Neural progenitor cell (in vitro differentiated cells): Measurements from ENCODE around the gene TRMT44. TPM values are rescaled to one million over a fixed set of nuclear protein-coding genes. Genes with fewer than 3 reads are reported as not detected.
"Not testable (repeated sequence)": the region's sequence is repeated elsewhere in the genome, so short reads cannot be mapped to it uniquely, and the experiment has no call there.

ENCODE experiments used
- DNase-seq: peaks from one replicate; pipeline ENCODE4 v3.0.0-alpha.2; 2016; ENCODE audit warnings: low spot score
- H2AFZ ChIP-seq: fragments of 200-600 bp; sonication (generic); replicated peaks from 2 replicates; pipeline ENCODE4 v1.6.1; 2016; ENCODE audit warnings: antibody characterized with exemption
- H3F3A ChIP-seq: fragments of 200-600 bp; sonication (generic); 2 replicates; pipeline ENCODE4 v1.6.1; 2016; ENCODE audit warnings: antibody characterized with exemption, low read depth
- H3K27ac ChIP-seq: fragments of 200-600 bp; sonication (generic); 2 replicates; pipeline ENCODE4 v1.5.1; 2016; ENCODE audit warnings: mild to moderate bottlenecking
- H3K27me3 ChIP-seq: fragments of 200-600 bp; sonication (generic); 2 replicates; pipeline ENCODE4 v1.6.1; 2016; ENCODE audit warnings: mild to moderate bottlenecking, moderate library complexity
- H3K36me3 ChIP-seq: fragments of 200-600 bp; sonication (generic); 2 replicates; pipeline ENCODE4 v1.5.1; 2016
- H3K4me1 ChIP-seq: fragments of 200-600 bp; sonication (generic); 2 replicates; pipeline ENCODE4 v1.6.1; 2016; ENCODE audit warnings: mixed run types
- H3K4me2 ChIP-seq: fragments of 200-600 bp; sonication (generic); 2 replicates; pipeline ENCODE4 v1.6.1; 2016
- H3K4me3 ChIP-seq: fragments of 200-600 bp; sonication (generic); 2 replicates; pipeline ENCODE4 v1.5.1; 2016
- H3K79me2 ChIP-seq: fragments of 200-600 bp; sonication (generic); 2 replicates; pipeline ENCODE4 v1.6.1; 2016; ENCODE audit warnings: low read depth
- H3K9ac ChIP-seq: fragments of 200-600 bp; sonication (generic); 2 replicates; pipeline ENCODE4 v1.6.1; 2016
- H3K9me3 ChIP-seq: fragments of 200-600 bp; sonication (generic); 2 replicates; pipeline ENCODE4 v1.5.1; 2016; ENCODE audit warnings: low read depth
- H4K20me1 ChIP-seq: fragments of 200-600 bp; sonication (generic); 2 replicates; pipeline ENCODE4 v1.6.1; 2016; ENCODE audit warnings: low read depth
- H3K27ac Mint-ChIP-seq: 3 replicates; pipeline ENCODE4 v1.8.0; 2021; ENCODE audit warnings: mixed read lengths
- H3K27me3 Mint-ChIP-seq: 2 replicates; pipeline ENCODE4 v1.8.0; 2022; ENCODE audit warnings: low read depth, mild to moderate bottlenecking, inconsistent platforms, moderate library complexity, mixed read lengths; ENCODE audit not compliant: insufficient read depth
- H3K36me3 Mint-ChIP-seq: 3 replicates; pipeline ENCODE4 v1.8.0; 2021; ENCODE audit warnings: mixed read lengths
- H3K4me1 Mint-ChIP-seq: 3 replicates; pipeline ENCODE4 v1.8.0; 2021; ENCODE audit warnings: mixed read lengths
- H3K4me3 Mint-ChIP-seq: 3 replicates; pipeline ENCODE4 v1.8.0; 2021; ENCODE audit warnings: mild to moderate bottlenecking, moderate library complexity, mixed read lengths
- H3K9me3 Mint-ChIP-seq: 3 replicates; pipeline ENCODE4 v1.8.0; 2020; ENCODE audit warnings: mixed read lengths
- EZH2 ChIP-seq: fragments of 200-600 bp; sonication (generic); IDR thresholded peaks from 2 replicates; pipeline ENCODE4 v1.6.1; 2017; ENCODE audit warnings: antibody characterized with exemption, mild to moderate bottlenecking, moderate library complexity
- EZH2phosphoT487 ChIP-seq: fragments of 200-600 bp; sonication (generic); IDR thresholded peaks from 2 replicates; pipeline ENCODE4 v1.6.1; 2017; ENCODE audit warnings: antibody characterized with exemption
- total RNA-seq: library from RNA; depleted of rRNA; stranded (reverse); fragments of >200 nt; gene quantifications from 2 replicates; pipeline ENCODE4 v1.2.3, GENCODE V29; 2015; ENCODE audit warnings: low replicate concordance
- TF ChIP-seq, protein P1 (sequence below): fragments of 200-600 bp; sonication (generic); IDR thresholded peaks from 2 replicates; pipeline ENCODE4 v1.5.1; 2017; ENCODE audit warnings: antibody characterized with exemption, mild to moderate bottlenecking

The TRMT44 gene
- total RNA-seq, 1 donor from 2014 or later = 19.9 TPM

- Mint-ChIP-seq H3K36me3 (no peaks in the 10 kb centered on the region), H3K27me3 (peaks cover 5% of the 10 kb centered on the region), H3K27ac (no peak overlapping the region), H3K4me1 (peaks cover 15% of the 10 kb centered on the region), H3K9me3 (peaks cover 10% of the 10 kb centered on the region), H3K4me3 (no peak overlapping the region)
- Histone ChIP-seq H3K4me2 (no peak overlapping the region), H3F3A (peaks cover 4% of the 10 kb centered on the region), H2AFZ (no peak overlapping the region), H3K36me3 (no peaks in the 10 kb centered on the region), H3K4me3 (no peak overlapping the region), H3K9ac (no peak overlapping the region), H4K20me1 (no peaks in the 10 kb centered on the region), H3K27me3 (no peaks in the 10 kb centered on the region), H3K27ac (no peak overlapping the region), H3K9me3 (no peaks in the 10 kb centered on the region), H3K4me1 (peaks cover 19% of the 10 kb centered on the region), H3K79me2 (no peaks in the 10 kb centered on the region)
- DNase-seq = no peak
- TF ChIP-seq, protein P1, sequence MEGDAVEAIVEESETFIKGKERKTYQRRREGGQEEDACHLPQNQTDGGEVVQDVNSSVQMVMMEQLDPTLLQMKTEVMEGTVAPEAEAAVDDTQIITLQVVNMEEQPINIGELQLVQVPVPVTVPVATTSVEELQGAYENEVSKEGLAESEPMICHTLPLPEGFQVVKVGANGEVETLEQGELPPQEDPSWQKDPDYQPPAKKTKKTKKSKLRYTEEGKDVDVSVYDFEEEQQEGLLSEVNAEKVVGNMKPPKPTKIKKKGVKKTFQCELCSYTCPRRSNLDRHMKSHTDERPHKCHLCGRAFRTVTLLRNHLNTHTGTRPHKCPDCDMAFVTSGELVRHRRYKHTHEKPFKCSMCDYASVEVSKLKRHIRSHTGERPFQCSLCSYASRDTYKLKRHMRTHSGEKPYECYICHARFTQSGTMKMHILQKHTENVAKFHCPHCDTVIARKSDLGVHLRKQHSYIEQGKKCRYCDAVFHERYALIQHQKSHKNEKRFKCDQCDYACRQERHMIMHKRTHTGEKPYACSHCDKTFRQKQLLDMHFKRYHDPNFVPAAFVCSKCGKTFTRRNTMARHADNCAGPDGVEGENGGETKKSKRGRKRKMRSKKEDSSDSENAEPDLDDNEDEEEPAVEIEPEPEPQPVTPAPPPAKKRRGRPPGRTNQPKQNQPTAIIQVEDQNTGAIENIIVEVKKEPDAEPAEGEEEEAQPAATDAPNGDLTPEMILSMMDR = no peak
- TF ChIP-seq EZH2phosphoT487 (no peak), EZH2 (no peak)
Observed at GRCh38 chr4:8510611-8511285, 70.2 kb downstream of the TRMT44 start.

DNA sequence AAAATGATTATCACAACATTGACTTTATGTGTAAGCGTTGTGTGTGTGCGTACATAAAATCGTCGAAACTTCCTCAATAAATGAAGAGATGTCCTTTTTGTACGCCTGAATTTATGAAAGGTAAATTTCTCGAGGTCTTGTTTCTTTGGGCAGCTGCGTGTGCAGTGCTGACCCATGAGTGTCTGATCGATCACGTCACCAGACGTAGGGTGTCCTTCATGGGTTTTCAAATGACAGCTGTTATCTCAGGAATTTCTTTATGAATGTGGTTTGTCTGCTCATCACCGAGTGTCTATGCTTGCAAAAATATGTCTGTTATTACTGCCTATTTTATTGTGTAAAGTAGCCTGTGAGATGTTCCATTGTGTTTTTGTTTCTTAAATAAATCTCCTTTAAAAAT lies 71.9 kb downstream of the TRMT44 start:
- DNase-seq = no peak
- no peaks in the 10 kb centered on the region for H3K27me3 ChIP-seq
- no peak overlapping the region for H2AFZ ChIP-seq
- Mint-ChIP-seq H3K36me3 (no peaks in the 10 kb centered on the region), H3K27ac (no peak overlapping the region), H3K4me1 (peaks cover 3% of the 10 kb centered on the region), H3K9me3 (peaks cover 10% of the 10 kb centered on the region), H3K27me3 (peaks cover 4% of the 10 kb centered on the region), H3K4me3 (no peak overlapping the region)
- H3K36me3 ChIP-seq = no peaks in the 10 kb centered on the region
- TF ChIP-seq EZH2phosphoT487 (no peak), EZH2 (no peak)
- TF ChIP-seq, protein P1 = no peak
- no peak overlapping the region for H3K27ac ChIP-seq
- H3K4me3 ChIP-seq = no peak overlapping the region
- H4K20me1 ChIP-seq = no peaks in the 10 kb centered on the region
- H3K9me3 ChIP-seq = no peaks in the 10 kb centered on the region
- H3K4me1 ChIP-seq = peaks cover 2% of the 10 kb centered on the region
- H3K4me2 ChIP-seq = no peak overlapping the region
- no peak overlapping the region for H3K9ac ChIP-seq
- H3F3A ChIP-seq = no peaks in the 10 kb centered on the region
- no peaks in the 10 kb centered on the region for H3K79me2 ChIP-seq

- H3F3A ChIP-seq, H3K27ac Mint-ChIP-seq, H3K79me2 ChIP-seq, H3K4me3 ChIP-seq, H3K9me3 ChIP-seq, DNase-seq, H3K36me3 ChIP-seq, H3K9me3 Mint-ChIP-seq, H3K4me2 ChIP-seq, H3K27me3 Mint-ChIP-seq, H3K4me1 ChIP-seq, H4K20me1 ChIP-seq, H3K27ac ChIP-seq, H3K4me1 Mint-ChIP-seq, H3K36me3 Mint-ChIP-seq, H3K27me3 ChIP-seq, H3K9ac ChIP-seq, H2AFZ ChIP-seq, H3K4me3 Mint-ChIP-seq: not testable (repeated sequence)
Observed at GRCh38 chr4:8513080-8513479, 72.5 kb downstream of the TRMT44 start.

- Histone ChIP-seq H3K27me3 (no peaks in the 10 kb centered on the region), H4K20me1 (no peaks in the 10 kb centered on the region), H3K36me3 (no peaks in the 10 kb centered on the region), H3K4me2 (no peak overlapping the region), H3K79me2 (no peaks in the 10 kb centered on the region), H3F3A (no peaks in the 10 kb centered on the region), H2AFZ (no peak overlapping the region), H3K9me3 (no peaks in the 10 kb centered on the region), H3K4me3 (no peak overlapping the region), H3K9ac (no peak overlapping the region), H3K4me1 (no peaks in the 10 kb centered on the region), H3K27ac (no peak overlapping the region)
- peaks cover 10% of the 10 kb centered on the region for H3K9me3 Mint-ChIP-seq
- peaks cover 4% of the 10 kb centered on the region for H3K27me3 Mint-ChIP-seq
- H3K4me1 Mint-ChIP-seq = no peaks in the 10 kb centered on the region
- no peak overlapping the region for H3K4me3 Mint-ChIP-seq
- no peak for DNase-seq
- no peaks in the 10 kb centered on the region for H3K36me3 Mint-ChIP-seq
- no peak overlapping the region for H3K27ac Mint-ChIP-seq
- TF ChIP-seq EZH2 (no peak), EZH2phosphoT487 (no peak)
- TF ChIP-seq, protein P1 = no peak
Observed at GRCh38 chr4:8513931-8514330, 73.4 kb downstream of the TRMT44 start.
